Activated T-cell treated with anti-CD3 and anti-CD28 coated beads for 48 hours (primary cell): ENCODE results near the gene CPNE7.
"Not testable (repeated sequence)": the region's sequence is repeated elsewhere in the genome, so short reads cannot be mapped to it uniquely, and the experiment has no call there.

Experiments
- DNase-seq: peaks from one replicate; pipeline ENCODE4 v3.0.0-alpha.2; 2020; ENCODE audit warnings: low read depth

The CPNE7 gene

GRCh38 chr16:89565506-89566372 is 9.8 kb upstream of the CPNE7 start:
- peak; percentile 62 for DNase-seq

GRCh38 chr16:89567656-89568594 is 7.6 kb upstream of the CPNE7 start:
- DNase-seq, result no peak

DNA sequence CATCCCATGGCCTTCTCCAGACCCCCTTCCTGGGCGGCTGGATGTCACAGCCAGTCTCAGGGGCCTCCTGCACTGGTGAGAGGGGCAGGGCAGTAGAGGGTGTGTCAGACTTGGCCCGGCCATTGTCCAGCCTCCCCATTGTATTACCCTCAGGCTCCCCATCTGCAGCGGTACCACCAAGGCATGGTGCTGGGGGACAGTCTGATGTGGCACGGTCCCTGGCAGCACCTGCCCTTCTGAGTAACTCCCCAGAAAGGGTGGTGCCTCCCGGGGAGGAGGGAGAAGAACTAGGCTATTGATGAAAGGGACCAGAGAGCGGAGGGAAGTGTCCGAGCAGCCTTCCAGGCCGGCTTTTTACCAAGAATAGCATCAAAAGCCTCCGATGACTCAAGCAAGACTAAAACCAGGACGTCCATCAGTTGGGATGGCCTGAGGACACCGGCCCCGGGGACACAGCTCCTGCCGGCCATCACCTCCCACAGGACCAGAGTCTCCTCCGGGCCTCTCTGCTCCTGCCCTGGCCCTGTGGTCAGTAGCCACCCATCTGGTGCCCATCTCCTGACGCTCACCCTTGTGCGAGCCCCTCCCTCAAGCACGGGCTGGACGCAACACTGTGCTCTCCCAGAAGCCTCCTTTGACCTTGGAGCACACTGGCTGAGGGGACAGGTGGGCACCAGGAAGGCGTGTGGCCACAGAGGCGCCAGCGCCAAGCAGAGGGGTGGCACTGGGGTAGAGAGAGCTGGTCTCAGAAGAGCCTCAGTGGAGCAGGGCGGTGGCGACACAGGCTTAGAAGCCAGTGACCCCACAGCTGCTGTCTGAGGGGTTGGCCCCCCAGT is 5.8 kb upstream of the CPNE7 start:
- no peak for DNase-seq

- DNase-seq, result no peak
Measured at GRCh38 chr16:89570342-89570923, 5.1 kb upstream of the CPNE7 start.

GRCh38 chr16:89570983-89571598 is 4.5 kb upstream of the CPNE7 start:
- DNase-seq, result not testable (repeated sequence)

GRCh38 chr16:89571636-89572035 is 3.9 kb upstream of the CPNE7 start:
- no peak for DNase-seq

DNA sequence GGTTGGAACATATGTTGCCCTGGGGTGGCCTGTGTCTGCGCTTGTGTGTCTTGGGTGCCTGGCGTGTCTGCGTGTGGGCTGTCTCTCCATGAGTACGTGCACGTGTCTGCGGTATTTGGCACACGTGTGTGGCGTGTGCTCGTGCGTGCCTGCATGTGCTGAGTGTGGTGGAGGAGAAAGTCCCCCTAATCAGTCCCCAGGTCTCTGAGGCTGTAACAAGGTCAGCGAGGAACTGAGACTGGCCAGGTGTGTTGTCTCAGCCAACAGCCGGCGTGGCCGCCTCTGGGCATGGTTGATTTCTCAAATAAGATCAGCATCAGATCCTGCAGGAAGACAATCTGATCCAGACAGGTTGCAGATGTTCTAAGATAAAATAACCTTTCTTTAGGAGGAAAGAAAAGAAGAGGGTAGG is 3.5 kb upstream of the CPNE7 start:
- DNase-seq, result no peak

DNA sequence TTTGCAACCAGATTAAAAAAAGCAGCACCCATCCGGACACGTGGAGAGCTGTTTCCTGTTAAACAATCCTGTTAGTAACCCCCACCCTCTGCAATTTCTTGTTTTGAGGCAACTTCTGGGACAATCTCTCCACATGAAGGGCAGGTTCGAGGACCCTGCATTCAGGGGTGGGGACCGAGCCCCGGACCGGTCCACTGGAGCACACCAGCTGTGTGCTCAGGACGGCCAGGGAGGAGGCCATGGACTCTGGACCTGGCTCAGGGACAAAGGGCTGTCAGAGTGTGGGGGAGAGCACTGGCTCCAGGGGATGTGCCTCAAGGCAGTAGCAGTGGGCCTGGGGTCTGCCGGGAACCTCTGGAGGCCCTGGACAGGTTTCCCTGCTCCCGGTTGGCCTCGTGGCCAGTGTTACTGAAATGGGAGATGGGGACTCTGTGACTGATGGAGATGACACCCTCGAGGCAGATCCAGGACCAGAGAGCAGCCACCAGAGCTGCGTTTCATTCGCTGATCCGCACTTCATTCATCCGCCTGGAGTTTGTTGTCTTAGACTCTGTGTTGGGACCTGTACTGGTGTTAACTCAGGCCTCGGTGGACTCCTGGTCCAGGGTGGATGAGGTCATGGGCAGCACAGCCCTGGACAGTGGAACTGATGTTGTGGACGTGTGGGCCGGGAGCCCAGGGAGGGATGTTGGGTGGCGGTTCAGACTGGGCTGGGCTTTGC is 2.9 kb upstream of the CPNE7 start:
- DNase-seq, result no peak

DNA sequence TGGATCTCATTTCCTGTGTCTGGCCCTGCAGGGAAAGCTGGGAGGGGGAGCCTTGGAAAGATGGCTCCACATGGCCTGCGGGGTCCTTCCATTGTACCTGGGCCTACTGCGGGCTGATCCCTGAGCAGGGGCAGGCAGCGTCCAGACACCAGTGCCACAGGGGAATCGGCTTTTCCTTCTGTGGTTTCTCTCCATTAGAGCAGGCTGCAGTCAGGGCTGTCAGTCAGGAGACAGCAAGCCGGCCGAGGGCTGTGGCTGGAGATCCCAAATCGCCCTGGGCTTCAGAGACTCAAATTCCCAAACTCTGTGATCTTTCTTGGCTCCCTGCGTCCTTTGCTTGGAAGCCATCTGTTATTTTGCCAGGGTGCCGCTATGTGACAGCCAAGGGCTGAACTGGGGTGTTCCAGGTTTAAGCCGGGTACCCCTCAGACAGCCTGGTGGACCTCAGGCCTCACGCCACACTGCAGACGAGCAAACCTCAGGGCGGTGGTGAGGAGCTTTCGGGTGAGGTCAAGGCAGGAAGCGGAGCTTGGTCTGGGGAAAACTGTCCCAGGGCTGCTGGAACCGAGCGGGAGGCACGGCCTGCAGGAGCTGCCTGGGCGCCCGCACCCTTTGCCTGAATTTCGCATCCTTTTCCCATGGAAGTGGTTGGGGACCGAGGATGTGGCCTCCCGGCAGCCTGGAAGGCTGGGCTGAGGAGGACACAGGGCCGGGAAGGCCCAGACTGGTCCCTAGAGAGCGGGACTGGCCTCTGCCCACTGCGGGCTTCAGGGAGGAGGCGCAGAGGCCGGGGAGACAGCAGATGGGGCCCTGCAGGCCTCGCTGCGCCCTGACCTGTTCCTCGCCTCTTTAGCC is 1.5 kb upstream of the CPNE7 start:
- DNase-seq, result no peak

DNA sequence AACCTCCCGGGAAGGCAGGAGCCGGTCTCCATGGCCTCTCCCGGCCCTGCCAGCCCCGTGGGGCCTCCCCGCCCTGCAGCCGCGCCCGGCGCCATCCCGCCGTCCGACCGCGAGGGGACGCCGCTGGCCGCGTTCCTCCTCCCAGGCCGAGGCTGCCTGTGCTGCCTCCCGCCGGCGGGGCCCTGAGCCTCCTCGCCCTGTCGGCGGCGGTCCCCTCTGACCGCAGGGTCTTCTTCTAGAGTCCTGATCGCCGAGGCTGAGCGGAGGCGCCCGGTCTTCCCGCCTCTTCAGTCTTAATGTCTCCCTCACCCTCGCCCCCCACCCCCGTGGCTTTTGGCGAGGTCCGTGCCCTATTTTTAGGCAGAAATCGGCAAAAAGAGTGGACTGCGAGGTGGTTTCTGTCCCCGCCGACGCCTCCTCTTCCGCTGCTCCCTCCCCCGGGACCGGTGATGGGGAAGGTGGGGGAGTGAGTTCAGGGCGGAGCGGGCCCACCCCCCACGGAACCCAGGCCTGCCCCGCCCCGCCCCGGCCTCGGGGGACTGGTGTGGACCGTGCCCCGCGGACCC is 794 bp upstream of the CPNE7 start:
- peak; percentile 72 for DNase-seq

DNA sequence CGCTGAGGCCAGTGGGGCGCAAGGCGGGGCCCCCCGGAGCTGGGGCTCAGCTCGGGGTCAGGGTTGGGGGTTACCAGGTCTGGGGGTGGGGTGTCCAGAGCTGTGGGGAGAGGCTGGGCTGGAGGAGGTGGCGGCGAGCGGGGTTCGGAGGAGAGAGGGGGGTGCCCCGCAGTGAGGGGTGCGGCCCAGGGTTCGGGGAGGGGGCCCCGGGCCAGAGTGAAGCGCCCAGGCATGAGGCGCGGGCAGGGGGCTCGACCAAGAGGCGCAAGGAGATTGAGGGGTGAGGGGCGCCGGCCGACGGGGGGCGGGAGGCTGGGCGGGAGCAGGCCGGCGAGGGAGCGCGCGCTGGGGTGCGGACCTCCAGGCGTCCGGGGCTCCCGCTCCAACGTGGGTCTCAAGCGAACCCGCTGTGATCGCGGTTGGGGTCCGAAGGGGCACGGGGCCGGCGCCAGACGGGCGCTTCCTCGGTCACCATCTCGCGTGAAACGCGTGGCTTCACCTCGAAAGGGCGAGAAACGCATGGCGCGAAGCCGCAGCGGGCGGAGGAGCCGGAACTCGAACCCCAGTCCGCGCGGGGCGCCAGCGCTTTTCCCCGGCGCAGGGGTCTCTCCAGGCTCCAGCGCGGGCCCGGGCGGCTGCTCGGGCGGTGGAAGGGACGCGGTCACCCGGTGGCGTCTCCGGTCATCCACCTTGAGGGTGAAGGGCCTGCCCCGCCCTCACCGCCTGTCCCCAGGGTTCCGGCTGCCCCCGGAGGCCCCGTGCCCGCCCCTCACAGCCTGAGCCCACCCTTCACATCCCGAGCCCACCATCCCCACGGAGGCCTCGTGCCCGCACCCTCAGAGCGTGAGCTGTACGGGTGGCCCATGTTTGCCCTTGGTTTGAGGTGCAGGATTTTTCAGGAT is 846 bp downstream of the CPNE7 start:
- DNase-seq, result no peak

DNA sequence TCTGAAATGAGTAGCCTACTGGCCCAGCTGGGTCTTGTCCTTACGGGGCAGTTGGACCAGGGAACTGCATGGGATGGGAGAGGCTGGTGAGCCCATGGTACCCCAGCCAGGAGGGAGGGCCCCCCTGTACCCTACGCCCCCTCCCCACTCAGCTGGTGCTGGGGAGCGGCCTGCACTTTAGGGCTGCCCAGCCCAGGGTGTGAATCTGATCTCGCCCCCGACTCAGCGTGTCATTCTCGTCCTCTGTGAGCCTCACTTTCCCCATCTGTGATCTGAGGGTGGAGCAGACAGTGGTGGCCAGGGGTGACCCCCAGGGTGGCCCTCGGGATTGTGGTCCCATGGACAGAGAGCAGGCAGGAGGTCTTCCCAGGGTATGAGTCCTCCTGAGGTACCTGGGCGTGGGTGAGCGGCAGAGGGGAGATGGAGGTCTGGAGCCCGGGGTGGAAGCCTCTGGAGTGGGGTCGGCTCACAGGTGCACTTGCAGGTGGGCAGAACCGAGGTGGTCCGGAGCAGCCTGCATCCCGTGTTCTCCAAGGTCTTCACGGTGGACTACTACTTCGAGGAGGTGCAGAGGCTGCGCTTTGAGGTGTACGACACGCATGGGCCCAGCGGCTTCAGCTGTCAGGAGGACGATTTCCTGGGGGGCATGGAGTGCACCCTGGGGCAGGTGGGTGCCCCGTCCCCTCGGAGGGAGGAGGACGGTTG is 1.6 kb downstream of the CPNE7 start:
- DNase-seq, result no peak

DNA sequence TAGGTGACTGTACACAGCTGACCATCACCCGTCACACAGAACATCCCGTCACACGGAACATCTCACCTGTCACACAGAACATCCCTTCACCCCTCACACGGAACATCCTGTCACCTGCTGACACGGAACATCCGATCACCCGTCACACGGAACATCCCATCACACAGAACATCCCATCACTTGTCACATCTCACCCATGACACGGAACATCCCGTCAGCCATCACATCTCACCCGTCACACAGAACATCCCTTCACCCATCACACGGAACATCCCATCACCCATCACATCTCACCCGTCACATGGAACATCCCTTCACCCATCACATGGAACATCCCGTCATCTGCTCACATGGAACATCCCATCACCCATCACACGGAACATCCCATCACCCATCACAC is 3.8 kb downstream of the CPNE7 start:
- no peak for DNase-seq

- DNase-seq, result no peak
Measured at GRCh38 chr16:89581045-89581695, 5.6 kb downstream of the CPNE7 start.

- no peak for DNase-seq
Measured at GRCh38 chr16:89581861-89582563, 6.5 kb downstream of the CPNE7 start.

GRCh38 chr16:89582614-89583196 is 7.1 kb downstream of the CPNE7 start:
- no peak for DNase-seq
